Measurements from ENCODE around the gene NLRP9.
"Not testable (repeated sequence)": the region's sequence is repeated elsewhere in the genome, so short reads cannot be mapped to it uniquely, and the experiment has no call there.

Gene NLRP9

DNA sequence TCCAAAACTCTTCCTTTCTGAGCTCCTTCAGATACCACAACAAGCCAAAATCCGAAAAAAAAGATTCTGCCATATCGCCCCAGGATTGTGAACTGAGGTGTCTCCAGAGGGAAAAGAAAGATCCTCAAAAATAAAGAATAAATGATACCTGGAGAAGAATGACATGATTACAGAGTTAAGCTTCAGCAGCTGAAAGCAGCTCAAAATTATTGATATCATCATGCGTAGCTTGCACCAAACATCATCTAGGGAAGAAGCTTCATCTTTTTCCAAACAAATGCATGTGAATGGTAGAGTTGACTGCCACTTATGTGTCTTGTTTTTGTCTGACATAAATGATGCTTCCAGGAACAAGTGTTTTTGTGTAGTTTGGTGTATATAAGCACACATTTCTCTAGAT lies at the start of gene NLRP9:
Gene NLRP9 (minus strand): TSS at position 101 of the 400 bp plus-strand sequence. CDS start 28 bp downstream, at position 73.
- DNase-seq, result no peak

DNA sequence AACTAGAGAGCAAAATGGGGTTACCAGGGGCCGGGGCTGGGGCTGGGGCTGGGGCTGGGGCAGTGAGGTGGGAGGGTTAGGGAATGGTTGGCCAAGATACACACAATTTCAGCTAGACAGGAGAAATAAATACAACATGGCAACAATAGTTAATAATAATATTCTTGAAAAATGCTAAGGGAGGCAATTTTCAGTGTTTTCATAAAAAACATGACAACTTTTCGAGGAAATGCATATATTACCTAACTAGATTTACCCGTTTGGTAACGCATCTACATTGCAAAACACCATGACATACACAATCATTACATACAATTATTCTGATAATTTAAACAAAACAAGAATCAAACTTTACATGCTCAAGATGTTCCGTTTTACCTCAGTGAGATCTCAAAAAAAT lies 42.9 kb upstream of the NLRP9 start:
- no peak for DNase-seq

- DNase-seq, result no peak
Observed at GRCh38 chr19:55778331-55778730, 40.1 kb upstream of the NLRP9 start.

DNA sequence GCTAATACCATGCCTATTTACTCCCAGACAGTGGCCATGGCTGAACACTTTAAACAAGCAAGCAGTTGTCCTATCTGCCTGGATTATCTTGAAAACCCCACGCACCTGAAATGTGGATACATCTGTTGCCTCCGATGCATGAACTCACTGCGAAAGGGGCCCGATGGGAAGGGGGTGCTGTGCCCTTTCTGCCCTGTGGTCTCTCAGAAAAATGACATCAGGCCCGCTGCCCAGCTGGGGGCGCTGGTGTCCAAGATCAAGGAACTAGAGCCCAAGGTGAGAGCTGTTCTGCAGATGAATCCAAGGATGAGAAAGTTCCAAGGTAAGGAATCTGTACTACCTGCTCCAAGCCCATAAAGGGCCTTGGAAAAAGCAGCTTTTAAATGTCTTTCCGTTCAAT lies 39.3 kb upstream of the NLRP9 start:
- DNase-seq, result no peak

GRCh38 chr19:55769632-55770031 lies 31.4 kb upstream of the NLRP9 start:
- DNase-seq, result not testable (repeated sequence)

DNA sequence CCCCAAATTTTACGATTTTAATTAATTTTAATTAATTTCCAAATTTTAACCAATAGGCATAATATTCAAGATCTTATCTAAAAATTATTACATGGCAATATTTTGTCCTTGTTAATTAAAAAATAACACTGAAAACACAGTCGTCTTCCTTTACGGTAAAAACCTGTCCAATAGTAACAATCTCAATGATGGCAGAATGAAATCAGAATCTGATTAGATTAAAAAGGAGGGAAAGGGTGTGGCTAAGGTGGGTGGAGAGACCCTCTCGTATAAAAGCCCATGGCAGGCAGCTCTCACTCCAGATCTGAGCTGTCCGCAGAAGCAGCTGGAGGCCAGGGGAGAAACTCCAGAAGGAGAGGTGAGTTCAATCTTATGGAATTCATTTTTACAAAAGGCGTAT lies 30.6 kb upstream of the NLRP9 start, which contains the start of gene RFPL4AL1:
Gene RFPL4AL1 (plus strand): TSS at position 301 of the 400 bp plus-strand sequence. CDS start 2,687 bp downstream, outside the sequence.
- not testable (repeated sequence) for DNase-seq

DNA sequence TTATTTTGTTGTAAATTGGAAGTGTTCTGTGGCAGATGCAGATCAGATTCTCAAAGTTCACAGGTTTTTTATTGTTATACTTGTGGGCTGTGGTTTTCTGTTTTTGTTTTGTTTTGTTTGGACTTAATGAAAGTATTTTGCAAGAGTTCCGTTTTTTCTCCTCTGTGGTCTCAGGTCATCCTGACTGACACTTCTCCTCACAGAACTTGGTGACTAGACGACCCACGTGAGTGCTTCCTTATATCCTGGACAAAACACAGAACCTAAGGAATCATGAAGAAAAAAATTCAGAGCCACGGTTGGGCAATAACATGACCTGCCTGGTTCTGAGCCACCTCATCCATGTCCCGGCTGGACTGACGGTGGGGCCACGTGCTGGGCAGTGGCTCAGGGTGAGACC lies 28.3 kb upstream of the NLRP9 start:
- DNase-seq, result no peak

DNA sequence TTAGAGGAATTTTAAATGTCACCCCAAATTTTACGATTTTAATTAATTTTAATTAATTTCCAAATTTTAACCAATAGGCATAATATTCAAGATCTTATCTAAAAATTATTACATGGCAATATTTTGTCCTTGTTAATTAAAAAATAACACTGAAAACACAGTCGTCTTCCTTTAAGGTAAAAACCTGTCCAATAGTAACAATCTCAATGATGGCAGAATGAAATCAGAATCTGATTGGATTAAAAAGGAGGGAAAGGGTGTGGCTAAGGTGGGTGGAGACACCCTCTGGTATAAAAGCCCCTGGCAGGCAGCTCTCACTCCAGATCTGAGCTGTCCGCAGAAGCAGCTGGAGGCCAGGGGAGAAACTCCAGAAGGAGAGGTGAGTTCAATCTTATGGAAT lies 20.6 kb upstream of the NLRP9 start, which contains the start of gene RFPL4A:
Gene RFPL4A (plus strand): TSS at position 301 of the 400 bp plus-strand sequence. CDS start 2,704 bp downstream, outside the sequence.
- DNase-seq, result not testable (repeated sequence)

DNA sequence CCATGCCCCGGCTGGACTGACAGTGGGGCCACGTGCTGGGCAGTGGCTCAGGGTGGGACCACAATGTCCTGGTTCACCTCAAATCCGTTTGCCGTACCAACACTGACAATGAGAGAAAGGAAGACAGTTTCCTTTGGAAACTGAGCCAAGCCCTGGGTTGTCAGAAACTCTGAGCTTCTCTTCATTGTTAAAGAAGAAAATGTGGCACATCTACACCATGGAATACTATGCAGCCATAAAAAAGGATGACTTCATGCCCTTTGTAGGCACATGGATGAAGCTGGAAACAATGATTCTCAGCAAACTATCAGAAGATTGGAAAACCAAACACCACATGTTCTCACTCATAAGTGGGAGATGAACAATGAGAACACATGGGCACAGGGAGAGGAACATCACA lies 18.6 kb upstream of the NLRP9 start:
- not testable (repeated sequence) for DNase-seq

DNA sequence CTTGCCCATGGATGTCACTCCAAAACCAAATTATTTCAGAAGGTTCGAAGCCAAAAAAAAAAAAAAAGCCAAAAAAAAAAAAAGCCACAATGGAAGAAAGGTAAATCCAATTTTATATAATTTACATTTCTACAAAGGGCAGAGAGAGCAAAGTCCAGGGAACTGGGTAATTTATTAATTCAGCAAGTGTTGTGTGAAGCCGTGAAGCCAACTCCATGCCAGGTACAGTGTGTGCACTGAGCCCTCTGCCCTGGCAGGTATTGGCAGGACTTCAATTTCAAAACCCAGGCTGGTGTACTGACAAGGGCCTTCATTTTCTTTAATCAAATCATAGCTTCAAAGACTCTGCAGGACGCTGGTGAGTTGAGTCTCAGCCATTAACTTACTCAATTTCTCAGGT lies 15.2 kb upstream of the NLRP9 start:
- no peak for DNase-seq

- no peak for DNase-seq
Observed at GRCh38 chr19:55750715-55751114, 12.5 kb upstream of the NLRP9 start.

- DNase-seq, result not testable (repeated sequence)
Observed at GRCh38 chr19:55730378-55730777, 7.8 kb downstream of the NLRP9 start.

- no peak for DNase-seq
Observed at GRCh38 chr19:55723491-55723890, 14.7 kb downstream of the NLRP9 start.

- no peak for DNase-seq
Observed at GRCh38 chr19:55720801-55721200, 17.4 kb downstream of the NLRP9 start.

GRCh38 chr19:55720214-55720746 lies 17.9 kb downstream of the NLRP9 start:
- no peak for DNase-seq

GRCh38 chr19:55717879-55718711 lies 20.1 kb downstream of the NLRP9 start:
- not testable (repeated sequence) for DNase-seq

DNA sequence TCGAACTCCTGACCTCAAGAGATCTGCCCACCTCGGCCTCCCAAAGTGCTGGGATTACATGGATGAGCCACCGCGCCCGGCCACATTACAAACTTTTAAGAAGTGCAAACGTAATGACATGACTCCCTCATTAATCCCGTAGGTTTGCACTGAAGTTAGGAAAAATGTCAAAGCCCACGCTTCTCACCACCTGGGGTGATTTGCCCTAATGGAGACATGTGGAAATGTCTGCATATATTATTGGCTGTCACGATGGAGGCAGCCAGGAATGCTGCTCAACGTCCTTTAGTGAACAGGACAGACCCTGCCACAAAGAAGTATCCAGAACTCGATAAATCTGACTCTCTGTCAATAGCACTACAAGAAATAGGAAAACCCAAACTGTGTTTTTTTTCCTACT lies 21.0 kb downstream of the NLRP9 start:
- DNase-seq, result no peak

GRCh38 chr19:55716531-55716930 lies 21.7 kb downstream of the NLRP9 start:
- no peak for DNase-seq

DNA sequence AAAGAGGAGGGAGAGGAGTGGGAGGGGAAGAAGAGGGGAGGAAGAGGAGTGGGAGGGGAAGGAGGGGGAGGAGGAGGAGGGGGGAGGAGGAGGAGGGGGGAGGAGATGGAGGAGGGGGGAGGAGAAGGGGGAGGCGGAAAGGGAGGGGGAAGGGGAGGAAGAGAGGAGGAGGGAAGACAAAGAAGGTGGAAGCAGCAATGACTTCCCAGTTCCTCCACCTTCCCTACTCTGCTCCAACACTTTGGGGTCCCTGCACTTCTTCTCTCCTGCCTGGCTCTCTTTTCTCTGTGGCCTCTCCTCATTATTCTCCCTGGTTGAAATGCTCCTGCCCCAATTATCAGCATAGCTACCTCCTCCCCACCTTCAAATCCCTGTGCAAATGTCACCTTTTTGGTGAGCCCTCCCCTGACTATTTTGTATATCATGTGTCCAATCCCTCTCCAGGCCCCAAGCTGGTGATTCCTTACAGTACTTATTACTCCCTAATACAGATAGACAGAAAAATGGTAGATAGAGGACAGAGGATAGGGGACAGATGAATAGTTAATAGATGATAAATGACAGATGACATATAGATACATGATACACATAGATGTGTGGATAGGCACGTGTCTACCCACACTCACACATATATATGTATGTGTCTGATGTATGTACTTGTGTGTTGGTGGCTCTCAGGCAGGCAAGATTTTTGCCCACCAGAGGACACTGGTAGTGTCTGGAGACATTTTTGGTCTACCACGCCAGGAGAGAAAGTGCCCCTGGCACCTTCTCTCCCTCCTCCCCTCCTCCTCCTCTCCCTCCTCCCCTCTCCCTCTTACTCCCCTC lies 25.2 kb downstream of the NLRP9 start:
- no peak for DNase-seq

DNA sequence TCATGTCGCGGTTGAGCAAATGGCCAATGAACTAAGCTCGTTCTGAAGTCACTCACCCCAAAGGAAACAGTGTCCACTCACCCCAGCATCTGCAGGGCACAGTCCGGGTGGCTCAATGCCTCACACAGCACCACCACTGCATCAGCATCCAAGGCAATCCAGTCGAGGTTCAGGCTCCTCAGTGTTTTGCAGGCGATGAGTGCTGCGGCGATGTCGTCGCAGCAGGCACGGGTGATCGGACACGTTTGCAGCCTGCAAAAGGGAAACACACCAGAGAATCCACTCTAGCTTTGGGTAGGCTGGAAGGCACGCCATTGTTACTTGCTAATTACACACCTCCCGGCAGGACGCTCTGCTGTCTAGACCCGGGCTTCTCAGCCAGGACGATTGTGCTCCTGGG lies 26.5 kb downstream of the NLRP9 start:
- no peak for DNase-seq

- DNase-seq, result no peak
Observed at GRCh38 chr19:55705972-55706371, 32.2 kb downstream of the NLRP9 start.

DNA sequence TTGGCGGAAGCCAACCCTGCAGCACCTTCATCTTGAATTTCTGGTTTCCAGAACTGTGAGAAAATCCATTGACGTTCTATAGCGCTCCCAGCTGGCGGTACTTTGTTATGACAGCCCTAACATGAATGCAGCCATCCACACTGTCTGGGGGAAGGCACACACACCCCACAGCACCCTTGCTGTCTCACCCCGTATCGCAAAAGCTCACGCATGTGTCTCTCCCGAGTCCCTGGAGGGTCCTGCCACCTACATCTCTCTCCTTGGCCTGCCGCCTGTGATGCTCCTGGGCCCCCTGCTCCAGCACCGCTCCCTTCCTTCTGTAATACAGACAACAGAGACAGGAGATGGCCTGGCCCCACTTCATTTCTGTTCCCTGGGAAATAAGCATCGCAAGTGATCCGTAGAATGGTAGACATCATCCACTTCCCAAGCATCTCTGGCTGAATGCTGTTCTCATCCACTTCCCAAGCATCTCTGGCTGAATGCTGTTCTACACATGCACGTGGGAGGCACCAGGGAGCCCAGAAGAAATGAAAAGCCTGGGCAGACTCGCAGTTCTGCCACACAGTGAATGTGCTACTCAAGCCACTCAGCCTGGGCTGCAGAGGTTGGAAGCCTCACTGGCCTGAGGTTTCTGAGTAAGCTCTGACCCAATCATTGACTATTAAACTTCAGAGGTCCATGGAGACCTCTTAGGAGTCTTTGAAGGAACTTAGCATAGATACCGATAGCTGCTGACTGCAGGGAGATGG lies 33.5 kb downstream of the NLRP9 start:
- no peak for DNase-seq

DNA sequence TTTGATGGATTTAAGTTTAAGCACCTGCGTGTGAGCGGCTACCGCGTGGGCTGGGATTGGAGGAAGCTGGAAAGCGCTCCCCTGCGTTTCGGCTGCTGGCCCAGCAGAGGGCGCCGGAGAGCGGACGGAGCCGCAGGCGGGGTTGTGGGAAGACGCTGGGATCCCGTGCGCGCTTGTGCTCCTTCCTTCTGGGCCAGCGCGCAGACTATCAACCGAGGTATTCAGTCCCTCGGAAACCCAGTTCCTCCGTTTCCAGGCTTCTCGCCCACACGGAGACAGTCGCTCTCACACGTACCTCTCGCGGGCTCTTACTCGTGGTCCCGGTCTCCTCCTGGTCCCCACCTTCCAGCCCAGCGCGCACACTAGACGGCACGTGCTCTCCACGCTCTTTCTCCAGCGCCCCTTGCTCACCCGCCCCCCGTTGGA lies 34.4 kb downstream of the NLRP9 start:
- DNase-seq, result no peak
